K562 (cell line): ENCODE results near the gene EHBP1. TPM values are rescaled to one million over a fixed set of nuclear protein-coding genes. Genes with fewer than 3 reads are reported as not detected.

Experiments used
- ATAC-seq: fragments of 200-7000 bp; cut with Tn5 transposase; 3 replicates; pipeline ENCODE4 v1.9.1; 2020; ENCODE audit warnings: moderate library complexity
- BruUV-seq: library from RNA; stranded (reverse); fragments of 400-500 nt; replicated peaks from 2 replicates; lab custom pipeline; 2021; lab: Mats Ljungman, UMichigan
- CTCF ChIA-PET: fragments of 300-600 bp; formaldehyde crosslinking; extraction: SDS; loops from one replicate; lab custom pipeline; 2021; ENCODE audit warnings: low intra/inter-chr PET ratio; lab: Yijun Ruan, JAX
- POLR2A ChIA-PET: fragments of 300-600, 350-650 bp; sonication (Branson Sonifier 250); formaldehyde crosslinking; extraction: SDS; loops from one replicate; lab custom pipeline; 2021; ENCODE audit warnings: antibody characterized with exemption, inconsistent platforms; lab: Yijun Ruan, JAX
- DNase-seq, 4 experiments: peaks; one replicate each; pipeline versions ENCODE4 v3.0.0 to v3.0.0-alpha.2; 2011 to 2018; ENCODE audit warnings: low spot score in 3 of 4, mixed read lengths in 3 of 4; ENCODE audit errors: extremely low read depth in 1 of 4
- FAIRE-seq: peaks from 2 replicates; lab custom pipeline; 2011; peaks lifted over from hg19 to GRCh38; lab: Jason Lieb, UNC
- H2AFZ ChIP-seq: 2 replicates; pipeline ENCODE4 v1.6.0; 2011; ENCODE audit warnings: low read depth, low read length, control low read depth, inconsistent platforms
- H3K27ac ChIP-seq: fragments of 200-600 bp; 3 replicates; pipeline ENCODE4 v1.8.0; 2011; ENCODE audit warnings: low read depth, mild to moderate bottlenecking, control low read depth, inconsistent platforms, low read length, moderate library complexity, mixed read lengths; ENCODE audit errors: extremely low read depth
- H3K27me3 ChIP-seq, 2 experiments: fragments of 300-600 bp in 1 of 2; 2 replicates in 1 of 2; 3 replicates in 1 of 2; pipeline versions ENCODE4 v1.6.0 to v1.8.0; 2011; ENCODE audit warnings: inconsistent platforms in 2 of 2, low read length in 2 of 2, mild to moderate bottlenecking in 1 of 2, mixed read lengths in 1 of 2, moderate library complexity in 1 of 2; ENCODE audit not compliant: control insufficient read depth in 2 of 2, insufficient read depth in 2 of 2
- H3K36me3 ChIP-seq: fragments of 300-600 bp; 3 replicates; pipeline ENCODE4 v1.8.0; 2011; ENCODE audit warnings: mild to moderate bottlenecking, low read length, inconsistent platforms; ENCODE audit not compliant: control insufficient read depth, insufficient read depth
- H3K4me1 ChIP-seq, 2 experiments: fragments of 200-600 bp in 1 of 2; replicated peaks in 1 of 2; 2 replicates in 1 of 2; 3 replicates in 1 of 2; pipeline versions ENCODE4 v1.5.1 to v1.8.0; 2011; ENCODE audit warnings: inconsistent platforms in 2 of 2, low read length in 2 of 2, mild to moderate bottlenecking in 1 of 2, mixed read lengths in 1 of 2, moderate library complexity in 1 of 2; ENCODE audit not compliant: control insufficient read depth in 2 of 2, insufficient read depth in 2 of 2
- H3K4me2 ChIP-seq: 2 replicates; pipeline ENCODE4 v1.6.1; 2011; ENCODE audit warnings: low read length, control low read depth, inconsistent platforms, mixed read lengths; ENCODE audit not compliant: insufficient read depth
- H3K4me3 ChIP-seq: fragments of 200-600 bp; sonication (generic), shearing (Covaris generic); 2 replicates; pipeline ENCODE4 v1.5.1; 2016; ENCODE audit warnings: control low read depth, inconsistent platforms
- H3K79me2 ChIP-seq: fragments of 200-600 bp; 3 replicates; pipeline ENCODE4 v1.8.0; 2011; ENCODE audit warnings: low read length, inconsistent platforms; ENCODE audit not compliant: control insufficient read depth, insufficient read depth
- H3K9ac ChIP-seq, 2 experiments: 2 replicates each; pipeline versions ENCODE4 v1.6.0 to v1.6.1; 2011; ENCODE audit warnings: low read depth in 2 of 2, low read length in 2 of 2, control low read depth in 1 of 2, inconsistent platforms in 1 of 2, mild to moderate bottlenecking in 1 of 2, mixed read lengths in 1 of 2; ENCODE audit not compliant: insufficient read depth in 1 of 2
- H3K9me1 ChIP-seq: one replicate; pipeline ENCODE4 v1.6.0; 2011; ENCODE audit warnings: inconsistent platforms, mild to moderate bottlenecking, low read length, moderate library complexity; ENCODE audit not compliant: control insufficient read depth, insufficient read depth
- H3K9me3 ChIP-seq: replicated peaks from 2 replicates; pipeline ENCODE4 v1.5.1; 2011; ENCODE audit warnings: low read depth, low read length, inconsistent platforms; ENCODE audit not compliant: control insufficient read depth, insufficient read depth
- H4K20me1 ChIP-seq: replicated peaks from 2 replicates; pipeline ENCODE4 v1.6.1; 2011; ENCODE audit warnings: low read length, inconsistent platforms, mixed read lengths; ENCODE audit not compliant: control insufficient read depth, insufficient read depth
- BRD4 ChIP-seq: fragments of 200-600 bp; sonication (generic); IDR thresholded peaks from 2 replicates; pipeline ENCODE4 v1.6.1; 2017; ENCODE audit warnings: inconsistent platforms
- CBX1 ChIP-seq: sonication (generic); IDR thresholded peaks from 2 replicates; pipeline ENCODE4 v1.6.1; 2016; ENCODE audit warnings: antibody characterized with exemption, low read depth, mild to moderate bottlenecking
- EP400 ChIP-seq: fragments of 450-650 bp; IDR thresholded peaks from 2 replicates; pipeline ENCODE4 v1.6.1; 2017; ENCODE audit warnings: antibody characterized with exemption, mild to moderate bottlenecking, moderate library complexity
- ESRRB ChIP-seq: fragments of 250-450 bp; sonication (Bioruptor Pico); IDR thresholded peaks from 2 replicates; pipeline ENCODE4 v1.5.0; 2020; ENCODE audit warnings: mild to moderate bottlenecking, moderate library complexity, borderline replicate concordance
- ETV1 ChIP-seq: fragments of 450-650 bp; conservative IDR thresholded peaks from 2 replicates; pipeline ENCODE4 v1.6.1; 2016; ENCODE audit warnings: missing genetic modification characterization, control low read depth, low read depth, missing compliant biosample characterization
- HCFC1 ChIP-seq: IDR thresholded peaks from 2 replicates; pipeline ENCODE4 v1.6.1; 2012; ENCODE audit warnings: low read depth, low read length, improper control_type of control experiment
- MTF1 ChIP-seq: fragments of 250-450 bp; sonication (Bioruptor Pico); IDR thresholded peaks from 2 replicates; pipeline ENCODE4 v1.9.0; 2021; ENCODE audit warnings: moderate library complexity, mild to moderate bottlenecking, inconsistent platforms, borderline replicate concordance
- NUFIP1 ChIP-seq: fragments of 450-650 bp; IDR thresholded peaks from 2 replicates; pipeline ENCODE4 v1.6.1; 2018; ENCODE audit not compliant: partially characterized antibody
- SIN3B ChIP-seq: fragments of 450-650 bp; IDR thresholded peaks from 2 replicates; pipeline ENCODE4 v1.6.1; 2017; ENCODE audit warnings: low read depth, mild to moderate bottlenecking, moderate library complexity
- TAL1 ChIP-seq: fragments of 450-650 bp; IDR thresholded peaks from 2 replicates; pipeline ENCODE4 v1.6.1; 2016; ENCODE audit warnings: mild to moderate bottlenecking
- TBL1XR1 ChIP-seq, 2 experiments: IDR thresholded peaks; 2 replicates each; pipeline ENCODE4 v1.6.1; 2012; ENCODE audit warnings: improper control_type of control experiment in 2 of 2, low read length in 2 of 2, mild to moderate bottlenecking in 1 of 2
- ZNF76 ChIP-seq: fragments of 250-450 bp; sonication (Bioruptor Pico); IDR thresholded peaks from 2 replicates; pipeline ENCODE4 v1.4.0; 2020; ENCODE audit warnings: mild to moderate bottlenecking, moderate library complexity, borderline replicate concordance
- ZNF764 ChIP-seq: fragments of 250-450 bp; sonication (Bioruptor Pico); IDR thresholded peaks from 2 replicates; pipeline ENCODE4 v1.4.0; 2020; ENCODE audit warnings: low read depth, mild to moderate bottlenecking, moderate library complexity
- ZSCAN29 ChIP-seq: fragments of 450-650 bp; IDR thresholded peaks from 2 replicates; pipeline ENCODE4 v1.6.1; 2017
- WGBS: fragments of 100-300 bp; shearing (Covaris generic); methylation state at CpG from one replicate; pipeline ENCODE4 v1.1.6; 2016; ENCODE audit warnings: low coverage, mixed read lengths; ENCODE audit not compliant: insufficient coverage; ENCODE audit errors: missing lambda C conversion rate; 5-methylcytosine and 5-hydroxymethylcytosine counted together
- in situ Hi-C: fragments of 300-500 bp; cut with MboI; formaldehyde crosslinking; loops from 4 replicates; pipeline ENCODE4 v1.15.0; 2018; ENCODE audit warnings: inconsistent platforms, mixed read lengths
- intact Hi-C: fragments of 100-400 bp; cut with micrococcal nuclease; formaldehyde crosslinking; loops from 2 replicates; pipeline ENCODE4 v1.14.2; 2022
- polyA plus RNA-seq, 8 experiments: library from polyadenylated mRNA; depleted of rRNA in 4 of 8; stranded (reverse) in 5 of 8; unstranded in 3 of 8; fragments of >200 nt; fragmentation: Nextera tagmentation in 2 of 8; fragmentation: Illumina TruSeq in 1 of 8; extraction: Ambion mirVana in 2 of 8; extraction: Trizol in 1 of 8; gene quantifications; 2 replicates each; pipeline versions ENCODE4 v1.2.1 to v1.2.3, GENCODE V29; 2011 to 2014; ENCODE audit warnings: inconsistent platforms in 1 of 8, missing spikeins in 1 of 8
- total RNA-seq, 7 experiments: library from RNA; depleted of rRNA in 6 of 7; stranded (reverse); fragments of >200 nt in 6 of 7; fragmentation: Illumina TruSeq in 2 of 7; extraction: Trizol in 2 of 7; gene quantifications; 2 replicates each; pipeline versions ENCODE4 v1.2.1 to v1.2.3, GENCODE V29; 2011 to 2021; ENCODE audit warnings: low replicate concordance in 1 of 7
- TF ChIP-seq, protein P1 (sequence below): fragments of 450-650 bp; formaldehyde crosslinking; IDR thresholded peaks from 2 replicates; pipeline ENCODE4 v1.4.0; 2022; ENCODE audit warnings: mild to moderate bottlenecking, moderate library complexity
- TF ChIP-seq, protein P2 (sequence below): sonication (generic); formaldehyde crosslinking; IDR thresholded peaks from 2 replicates; pipeline ENCODE4 v1.8.1; 2023; ENCODE audit warnings: mild to moderate bottlenecking, missing genetic modification reagents, moderate library complexity
- TF ChIP-seq, protein P3 (sequence below): fragments of 450-650 bp; formaldehyde crosslinking; IDR thresholded peaks from 2 replicates; pipeline ENCODE4 v1.4.0; 2022; ENCODE audit warnings: missing genetic modification characterization

EHBP1 gene
- total and polyA plus RNA-seq, 9 of the 15 experiments (the other 6 are each of a cell fraction or from before 2014, with no cell fraction given), result 8.9 to 26.6 (median 19.3) TPM

DNA sequence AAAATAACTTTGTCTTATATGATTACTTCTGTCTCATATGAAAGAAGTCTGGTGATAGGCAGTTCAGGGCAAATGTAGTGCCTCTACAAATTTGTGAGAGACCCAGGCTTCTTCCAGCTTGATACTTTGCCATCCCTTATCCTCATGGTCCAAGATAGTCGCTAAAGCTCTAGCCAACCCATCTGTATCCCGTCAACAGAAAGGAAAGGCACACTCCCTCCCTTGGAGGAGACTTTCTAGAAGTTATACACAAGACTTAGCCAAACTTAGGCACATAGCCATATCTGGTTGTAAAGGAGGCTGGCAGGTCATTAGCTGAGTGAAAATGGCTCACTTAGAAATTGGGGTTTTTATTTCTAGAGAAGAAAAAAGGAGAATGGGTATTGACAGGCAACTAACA, 14.3 kb upstream of the EHBP1 start:
- CTCF ChIA-PET, result no interaction called here
- DNase-seq, result no peak
- Histone ChIP-seq H3K9ac (no peak overlapping the region), H3K4me3 (no peak overlapping the region), H2AFZ (no peak overlapping the region), H3K4me1 (no peaks in the 10 kb centered on the region), H3K36me3 (no peaks in the 10 kb centered on the region), H3K27me3 (peaks cover 4 to 7% of the 10 kb centered on the region in 2 experiments; a peak in 3 of 5 replicates), H3K4me2 (no peak overlapping the region), H3K27ac (no peak overlapping the region), H3K9me3 (no peaks in the 10 kb centered on the region), H3K9me1 (no peaks in the 10 kb centered on the region), H4K20me1 (no peaks in the 10 kb centered on the region; the same call in 1 of the 2 replicates), H3K79me2 (no peaks in the 10 kb centered on the region)
- BruUV-seq, result no TSS peak
- POLR2A ChIA-PET, result interaction anchor here (1.1 to 1.2 kb wide), 2 partner anchors 9 to 14 kb away, joined by 3 to 4 read pairs; no protein-coding TSS in a partner anchor
- intact Hi-C loops (no loop called here), in situ Hi-C loops (no loop called here)
- WGBS, result 0% methylated on average over 2 of the region's 2 CpGs
- no peak for FAIRE-seq
- ATAC-seq, result no peak
- no peak for TF ChIP-seq ESRRB (CRISPR knock-in tag)
- TF ChIP-seq, protein P1, sequence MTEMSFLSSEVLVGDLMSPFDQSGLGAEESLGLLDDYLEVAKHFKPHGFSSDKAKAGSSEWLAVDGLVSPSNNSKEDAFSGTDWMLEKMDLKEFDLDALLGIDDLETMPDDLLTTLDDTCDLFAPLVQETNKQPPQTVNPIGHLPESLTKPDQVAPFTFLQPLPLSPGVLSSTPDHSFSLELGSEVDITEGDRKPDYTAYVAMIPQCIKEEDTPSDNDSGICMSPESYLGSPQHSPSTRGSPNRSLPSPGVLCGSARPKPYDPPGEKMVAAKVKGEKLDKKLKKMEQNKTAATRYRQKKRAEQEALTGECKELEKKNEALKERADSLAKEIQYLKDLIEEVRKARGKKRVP (CRISPR knock-in tag), result no peak
- TF ChIP-seq TBL1XR1 (IDR thresholded peaks at IDR 0.05; ENCODE audit: low read length in 2 of 2), result no peak
- TF ChIP-seq CBX1, result no peak
- TF ChIP-seq ZNF764 (CRISPR knock-in tag), result no peak
- TF ChIP-seq, protein P2, sequence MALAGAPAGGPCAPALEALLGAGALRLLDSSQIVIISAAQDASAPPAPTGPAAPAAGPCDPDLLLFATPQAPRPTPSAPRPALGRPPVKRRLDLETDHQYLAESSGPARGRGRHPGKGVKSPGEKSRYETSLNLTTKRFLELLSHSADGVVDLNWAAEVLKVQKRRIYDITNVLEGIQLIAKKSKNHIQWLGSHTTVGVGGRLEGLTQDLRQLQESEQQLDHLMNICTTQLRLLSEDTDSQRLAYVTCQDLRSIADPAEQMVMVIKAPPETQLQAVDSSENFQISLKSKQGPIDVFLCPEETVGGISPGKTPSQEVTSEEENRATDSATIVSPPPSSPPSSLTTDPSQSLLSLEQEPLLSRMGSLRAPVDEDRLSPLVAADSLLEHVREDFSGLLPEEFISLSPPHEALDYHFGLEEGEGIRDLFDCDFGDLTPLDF, result no peak
- TF ChIP-seq HCFC1, result no peak
- no peak for TF ChIP-seq ETV1 (tag)
- TF ChIP-seq, protein P3, sequence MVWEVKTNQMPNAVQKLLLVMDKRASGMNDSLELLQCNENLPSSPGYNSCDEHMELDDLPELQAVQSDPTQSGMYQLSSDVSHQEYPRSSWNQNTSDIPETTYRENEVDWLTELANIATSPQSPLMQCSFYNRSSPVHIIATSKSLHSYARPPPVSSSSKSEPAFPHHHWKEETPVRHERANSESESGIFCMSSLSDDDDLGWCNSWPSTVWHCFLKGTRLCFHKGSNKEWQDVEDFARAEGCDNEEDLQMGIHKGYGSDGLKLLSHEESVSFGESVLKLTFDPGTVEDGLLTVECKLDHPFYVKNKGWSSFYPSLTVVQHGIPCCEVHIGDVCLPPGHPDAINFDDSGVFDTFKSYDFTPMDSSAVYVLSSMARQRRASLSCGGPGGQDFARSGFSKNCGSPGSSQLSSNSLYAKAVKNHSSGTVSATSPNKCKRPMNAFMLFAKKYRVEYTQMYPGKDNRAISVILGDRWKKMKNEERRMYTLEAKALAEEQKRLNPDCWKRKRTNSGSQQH (CRISPR knock-in tag), result no peak
- TF ChIP-seq ZNF76, result no peak
- TF ChIP-seq ZSCAN29, result no peak
- no peak for TF ChIP-seq EP400
- no peak for TF ChIP-seq TAL1
- TF ChIP-seq MTF1 (CRISPR knock-in tag), result no peak
- no peak for TF ChIP-seq NUFIP1
- no peak for TF ChIP-seq SIN3B
- TF ChIP-seq BRD4, result no peak
